ENCODE results near the gene TRIM43.
"Not testable (repeated sequence)": the region's sequence is repeated elsewhere in the genome, so short reads cannot be mapped to it uniquely, and the experiment has no call there.

TRIM43 gene

DNA sequence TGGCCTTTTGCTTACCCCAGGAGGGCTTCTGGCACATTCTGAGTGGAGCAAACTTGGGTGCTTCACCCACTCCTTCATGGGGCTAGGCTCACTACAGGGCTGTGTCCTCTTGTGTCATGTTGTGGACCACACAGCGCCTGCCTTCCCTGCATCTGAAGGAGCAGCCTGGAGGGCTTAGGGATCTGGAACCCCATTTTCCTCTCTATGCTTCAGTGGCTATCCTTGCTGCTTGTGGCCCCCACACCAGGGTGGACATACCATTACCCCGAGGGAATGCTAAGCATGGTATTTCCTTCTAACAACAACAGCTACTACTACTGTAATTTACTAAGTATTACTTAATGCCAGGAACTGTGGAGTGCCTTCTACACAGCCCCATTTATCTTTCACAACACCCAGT is 50.6 kb downstream of the TRIM43 start:
- DNase-seq: not testable (repeated sequence)

DNA sequence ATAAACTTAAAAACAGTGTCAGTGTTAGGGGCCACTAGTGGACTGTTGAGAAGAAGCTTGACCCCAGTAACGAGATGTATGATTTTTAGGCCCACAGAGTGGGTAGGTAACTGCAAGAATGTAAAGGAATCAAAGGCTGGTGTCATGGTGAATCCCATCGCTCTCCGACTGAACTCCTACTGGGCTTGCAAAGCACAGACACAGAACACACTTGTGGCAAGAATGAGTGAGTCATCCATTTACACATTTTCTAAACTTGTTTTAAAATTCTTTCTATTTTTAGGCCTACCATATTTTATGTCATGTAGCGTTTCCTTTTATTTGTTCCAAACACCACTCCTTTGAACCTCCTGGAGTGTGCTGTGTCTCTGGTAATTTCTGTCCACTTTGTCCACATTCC is 51.1 kb downstream of the TRIM43 start:
- DNase-seq: not testable (repeated sequence)

DNA sequence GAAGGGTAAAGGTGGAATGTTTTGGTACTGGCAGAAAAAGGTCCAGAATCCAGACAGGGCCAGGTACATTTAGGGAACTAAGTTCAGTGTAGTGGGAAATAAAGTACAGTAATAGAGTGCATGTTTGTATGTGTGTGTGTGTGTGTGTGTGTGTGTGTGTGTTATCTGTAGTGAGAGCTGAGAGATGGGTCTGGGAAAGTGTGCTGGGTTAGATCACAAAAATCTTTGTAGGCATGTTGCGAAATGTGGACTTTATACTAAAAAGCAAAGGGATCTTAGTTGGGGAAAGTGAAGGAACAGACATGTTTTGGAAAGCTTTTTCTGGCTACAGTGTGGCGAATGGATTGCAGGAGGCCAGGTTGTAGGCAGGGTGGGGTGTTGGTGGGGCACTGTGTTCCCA is 53.5 kb downstream of the TRIM43 start:
- not testable (repeated sequence) for DNase-seq

DNA sequence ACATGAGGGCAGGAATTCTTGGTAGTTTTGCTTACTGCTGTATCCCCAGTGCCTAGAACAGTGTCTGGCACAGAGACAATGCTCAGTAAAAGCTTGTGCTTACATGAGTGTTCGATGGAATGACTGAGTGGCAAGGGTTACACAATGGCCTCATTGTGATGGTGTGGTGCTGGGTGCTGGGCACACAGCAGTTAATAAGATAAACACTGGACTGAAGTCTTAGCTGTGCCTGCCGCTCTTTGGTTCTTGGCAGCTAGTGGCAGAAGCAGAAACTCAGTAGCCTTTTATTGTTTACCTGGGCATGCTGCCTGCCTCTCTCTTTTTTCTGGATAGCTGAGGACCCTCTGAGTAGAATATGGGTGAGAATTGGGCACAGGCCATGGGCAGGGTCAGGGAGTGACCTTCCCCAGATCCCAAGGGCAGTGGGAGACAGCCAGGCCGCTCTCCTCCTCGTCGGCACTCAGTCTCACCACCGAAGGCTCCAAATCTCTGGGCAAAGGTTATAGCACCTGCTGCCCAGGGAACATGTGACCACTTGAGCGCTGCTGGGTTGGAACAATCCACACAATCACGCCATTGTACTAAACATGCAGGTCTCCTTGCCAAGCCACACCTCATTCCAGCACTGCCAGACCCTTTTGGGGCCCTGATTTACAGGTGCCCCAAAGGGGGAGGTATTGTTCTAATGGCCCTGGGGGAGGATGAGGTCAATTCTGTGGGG is 54.6 kb downstream of the TRIM43 start:
- not testable (repeated sequence) for DNase-seq

DNA sequence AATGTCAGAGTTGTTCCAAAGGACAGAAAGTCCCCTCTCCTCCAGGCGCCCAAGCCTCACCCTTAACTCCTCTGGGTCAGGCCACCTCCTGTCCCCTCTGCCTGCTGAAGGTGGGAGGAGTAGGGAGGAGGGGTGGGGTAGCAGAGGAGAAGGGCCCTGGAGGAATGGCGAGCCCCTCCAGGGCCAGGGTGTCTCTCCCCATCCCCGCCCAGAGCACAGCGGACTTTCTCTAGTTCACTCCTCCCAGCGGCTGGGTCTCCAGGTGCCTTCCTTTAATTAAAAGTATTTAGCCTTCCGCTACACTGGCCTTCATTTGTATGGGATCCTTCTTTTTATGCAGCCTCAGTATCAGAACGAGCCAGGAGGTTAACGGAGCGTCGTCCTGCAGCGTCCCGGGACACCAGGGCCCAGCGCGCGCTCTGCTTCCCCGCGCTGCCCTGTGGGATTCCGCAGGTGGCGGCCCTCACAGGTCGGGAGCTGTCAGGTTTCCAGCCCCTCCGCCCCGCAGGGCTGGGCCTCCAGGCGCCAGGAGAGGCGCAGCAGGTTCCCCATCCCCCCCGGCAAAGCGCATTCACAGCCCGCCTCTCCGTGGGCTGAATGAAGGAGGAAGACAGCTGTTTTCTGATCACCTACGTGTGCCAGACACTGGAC is 57.2 kb downstream of the TRIM43 start:
- DNase-seq: not testable (repeated sequence)
